ENCODE measurements around the gene WDR70.
"Not testable (repeated sequence)": the region's sequence is repeated elsewhere in the genome, so short reads cannot be mapped to it uniquely, and the experiment has no call there.

Gene WDR70

GRCh38 chr5:37518356-37518755 lies 139.2 kb downstream of the WDR70 start:
- not testable (repeated sequence) for DNase-seq

GRCh38 chr5:37519304-37519703 lies 140.2 kb downstream of the WDR70 start:
- no peak for DNase-seq

- DNase-seq: no peak
Measured at GRCh38 chr5:37519807-37520206, 140.7 kb downstream of the WDR70 start.

GRCh38 chr5:37520811-37521210 lies 141.7 kb downstream of the WDR70 start:
- DNase-seq: no peak

- DNase-seq: no peak
Measured at GRCh38 chr5:37532976-37533740, 154.0 kb downstream of the WDR70 start.

GRCh38 chr5:37533851-37534250 lies 154.7 kb downstream of the WDR70 start:
- no peak for DNase-seq

GRCh38 chr5:37539459-37539858 lies 160.3 kb downstream of the WDR70 start:
- no peak for DNase-seq

GRCh38 chr5:37543216-37543615 lies 164.1 kb downstream of the WDR70 start:
- no peak for DNase-seq

GRCh38 chr5:37549411-37549810 lies 170.3 kb downstream of the WDR70 start:
- DNase-seq: no peak

- no peak for DNase-seq
Measured at GRCh38 chr5:37552161-37552560, 173.0 kb downstream of the WDR70 start.

GRCh38 chr5:37552770-37553719 lies 173.9 kb downstream of the WDR70 start:
- DNase-seq: no peak

- DNase-seq: no peak
Measured at GRCh38 chr5:37553720-37554404, 174.7 kb downstream of the WDR70 start.

GRCh38 chr5:37554405-37554739 lies 175.3 kb downstream of the WDR70 start:
- DNase-seq: no peak

- no peak for DNase-seq
Measured at GRCh38 chr5:37554938-37555337, 175.8 kb downstream of the WDR70 start.

- no peak for DNase-seq
Measured at GRCh38 chr5:37557734-37558293, 178.7 kb downstream of the WDR70 start.

- no peak for DNase-seq
Measured at GRCh38 chr5:37565062-37565670, 186.0 kb downstream of the WDR70 start.

- DNase-seq: no peak
Measured at GRCh38 chr5:37567566-37567965, 188.4 kb downstream of the WDR70 start.

- no peak for DNase-seq
Measured at GRCh38 chr5:37568018-37568753, 189.1 kb downstream of the WDR70 start.

GRCh38 chr5:37568893-37569292 lies 189.8 kb downstream of the WDR70 start:
- DNase-seq: no peak

GRCh38 chr5:37569466-37569865 lies 190.3 kb downstream of the WDR70 start:
- DNase-seq: no peak

GRCh38 chr5:37570597-37570996 lies 191.5 kb downstream of the WDR70 start:
- no peak for DNase-seq

GRCh38 chr5:37571985-37572384 lies 192.9 kb downstream of the WDR70 start:
- DNase-seq: no peak

All from stimulated activated CD4-positive, alpha-beta T cell treated with anti-CD3 and anti-CD28 coated beads, Interleukin-12 subunit alpha, Interleukin-12 subunit beta, amount 100 ng/mL, for 4 hours (primary cell).